HCT116 (cell line): ENCODE results near the gene NPTX1. TPM values are rescaled to one million over a fixed set of nuclear protein-coding genes. Genes with fewer than 3 reads are reported as not detected.

Experiments used
- ATAC-seq: fragments of 200-7000 bp; cut with Tn5 transposase; 2 replicates; pipeline ENCODE4 v1.9.1; 2020; ENCODE audit warnings: mild to moderate bottlenecking, moderate library complexity
- BruUV-seq: library from RNA; stranded (reverse); fragments of 400-500 nt; replicated peaks from 2 replicates; lab custom pipeline; 2021; lab: Mats Ljungman, UMichigan
- CTCF ChIA-PET: fragments of 300-600 bp; sonication (Branson Sonifier 250); formaldehyde crosslinking; loops from one replicate; lab custom pipeline; 2021; ENCODE audit warnings: antibody characterized with exemption; lab: Charles Lee
- POLR2A ChIA-PET: fragments of 300-600, 350-600 bp; sonication (Branson Sonifier 250); formaldehyde crosslinking; loops from one replicate; lab custom pipeline; 2021; ENCODE audit warnings: antibody characterized with exemption; lab: Charles Lee
- RAD21 ChIA-PET, 2 experiments: fragments of 300-600 bp; sonication (Branson Sonifier 250); formaldehyde crosslinking; loops; one replicate each; lab custom pipeline; 2023; ENCODE audit warnings: low total read pairs in 2 of 2; ENCODE audit not compliant: uncharacterized antibody in 2 of 2, unreplicated experiment in 2 of 2, low non-redundant PET in 1 of 2; lab: Charles Lee
- DNase-seq: peaks from one replicate; pipeline ENCODE4 v3.0.0-alpha.2; 2010; ENCODE audit warnings: low read depth, low spot score
- H2AFZ ChIP-seq: fragments of 200-600 bp; shearing (Covaris generic), sonication (generic); 2 replicates; pipeline ENCODE4 v1.6.1; 2017; ENCODE audit warnings: low read depth, mixed run types, mixed read lengths, antibody characterized with exemption, low read length; ENCODE audit not compliant: poor library complexity, severe bottlenecking
- H3K27ac ChIP-seq: 2 replicates; pipeline ENCODE4 v1.5.1; 2012; ENCODE audit warnings: low read depth, low read length
- H3K27me3 ChIP-seq: fragments of 200-600 bp; sonication (generic); 2 replicates; pipeline ENCODE4 v1.6.1; 2016; ENCODE audit warnings: mixed run types, low read length, mixed read lengths; ENCODE audit not compliant: insufficient read depth
- H3K36me3 ChIP-seq, 2 experiments: fragments of 200-500 bp in 1 of 2; fragments of 200-600 bp in 1 of 2; sonication (Bioruptor generic) in 1 of 2; sonication (generic) in 1 of 2; 2 replicates each; pipeline versions ENCODE4 v1.5.1 to v1.6.1; 2014 to 2016; ENCODE audit warnings: low read length in 2 of 2, inconsistent platforms in 1 of 2, mixed read lengths in 1 of 2, mixed run types in 1 of 2; ENCODE audit not compliant: insufficient read depth in 2 of 2, control insufficient read depth in 1 of 2
- H3K4me1 ChIP-seq, 2 experiments: fragments of 200-600 bp in 1 of 2; sonication (generic) in 1 of 2; 2 replicates each; pipeline versions ENCODE4 v1.5.1 to v1.6.1; 2012 to 2017; ENCODE audit warnings: low read length in 2 of 2, inconsistent platforms in 1 of 2, mild to moderate bottlenecking in 1 of 2, mixed read lengths in 1 of 2, mixed run types in 1 of 2, moderate library complexity in 1 of 2; ENCODE audit not compliant: insufficient read depth in 2 of 2, control insufficient read depth in 1 of 2
- H3K4me2 ChIP-seq: fragments of 200-600 bp; sonication (generic); 2 replicates; pipeline ENCODE4 v1.6.1; 2017; ENCODE audit warnings: mixed run types, low read length, mixed read lengths
- H3K4me3 ChIP-seq, 2 experiments: fragments of 200-600 bp in 1 of 2; sonication (generic) in 1 of 2; replicated peaks in 1 of 2; 2 replicates each; pipeline ENCODE4 v1.5.1; 2011 to 2016; ENCODE audit warnings: low read length in 2 of 2, control low read depth in 1 of 2, low read depth in 1 of 2, mild to moderate bottlenecking in 1 of 2, mixed read lengths in 1 of 2, mixed run types in 1 of 2
- H3K79me2 ChIP-seq: fragments of 200-600 bp; sonication (generic); 2 replicates; pipeline ENCODE4 v1.6.1; 2017; ENCODE audit warnings: mild to moderate bottlenecking, mixed run types, low read length, moderate library complexity, mixed read lengths; ENCODE audit not compliant: insufficient read depth
- H3K9ac ChIP-seq: fragments of 200-600 bp; sonication (generic); 2 replicates; pipeline ENCODE4 v1.6.1; 2016; ENCODE audit warnings: low read length, mixed read lengths
- H3K9me2 ChIP-seq: fragments of 200-600 bp; sonication (generic), shearing (Covaris generic); 2 replicates; pipeline ENCODE4 v1.6.1; 2017; ENCODE audit warnings: mixed run types, mild to moderate bottlenecking, moderate library complexity; ENCODE audit not compliant: insufficient read depth
- H3K9me3 ChIP-seq, 2 experiments: fragments of 200-500 bp in 1 of 2; fragments of 200-600 bp in 1 of 2; sonication (Bioruptor generic) in 1 of 2; sonication (generic) in 1 of 2; 2 replicates each; pipeline ENCODE4 v1.6.1; 2014 to 2017; ENCODE audit warnings: low read length in 2 of 2, mixed read lengths in 2 of 2, inconsistent platforms in 1 of 2, low read depth in 1 of 2, mild to moderate bottlenecking in 1 of 2, mixed run types in 1 of 2, moderate library complexity in 1 of 2; ENCODE audit not compliant: control insufficient read depth in 1 of 2, insufficient read depth in 1 of 2
- H4K20me1 ChIP-seq: fragments of 200-600 bp; sonication (generic), shearing (Covaris generic); 2 replicates; pipeline ENCODE4 v1.6.1; 2017; ENCODE audit warnings: mixed run types, mild to moderate bottlenecking, moderate library complexity; ENCODE audit not compliant: insufficient read depth
- ATF3 ChIP-seq: IDR thresholded peaks from 2 replicates; pipeline ENCODE4 v1.6.1; 2012
- CBX3 ChIP-seq: IDR thresholded peaks from 2 replicates; pipeline ENCODE4 v1.6.1; 2012; ENCODE audit warnings: low read depth
- CEBPB ChIP-seq: IDR thresholded peaks from 2 replicates; pipeline ENCODE4 v1.6.1; 2012; ENCODE audit warnings: low read depth
- CTCF ChIP-seq, 3 experiments: fragments of 200-600 bp in 1 of 3; sonication (generic) in 1 of 3; IDR thresholded peaks in 2 of 3; conservative IDR thresholded peaks in 1 of 3; 2 replicates each; pipeline ENCODE4 v1.5.1; 2012 to 2017; ENCODE audit warnings: low read depth in 2 of 3, low read length in 2 of 3, antibody characterized with exemption in 1 of 3, borderline replicate concordance in 1 of 3, control low read depth in 1 of 3, mild to moderate bottlenecking in 1 of 3, mixed read lengths in 1 of 3, mixed run types in 1 of 3, moderate library complexity in 1 of 3; ENCODE audit not compliant: insufficient read depth in 1 of 3
- ELF1 ChIP-seq: IDR thresholded peaks from 2 replicates; pipeline ENCODE4 v1.6.1; 2012; ENCODE audit warnings: low read depth, borderline replicate concordance
- FOSL1 ChIP-seq: IDR thresholded peaks from 2 replicates; pipeline ENCODE4 v1.6.1; 2012; ENCODE audit warnings: low read depth
- JUND ChIP-seq: IDR thresholded peaks from 2 replicates; pipeline ENCODE4 v1.6.1; 2012
- MAX ChIP-seq: IDR thresholded peaks from 2 replicates; pipeline ENCODE4 v1.6.1; 2012
- POLR2A ChIP-seq: IDR thresholded peaks from 2 replicates; pipeline ENCODE4 v1.7.0; 2011; ENCODE audit warnings: borderline replicate concordance; ENCODE audit not compliant: insufficient read depth, insufficient read length; ENCODE audit errors: extremely low read depth
- POLR2AphosphoS5 ChIP-seq: IDR thresholded peaks from 2 replicates; pipeline ENCODE4 v1.6.1; 2011; ENCODE audit warnings: mild to moderate bottlenecking, low read depth, low read length, moderate library complexity
- RAD21 ChIP-seq: IDR thresholded peaks from 2 replicates; pipeline ENCODE4 v1.6.1; 2012; ENCODE audit warnings: low read depth, mild to moderate bottlenecking
- SP1 ChIP-seq: IDR thresholded peaks from 2 replicates; pipeline ENCODE4 v1.6.1; 2012; ENCODE audit warnings: low read depth
- SRF ChIP-seq: IDR thresholded peaks from 2 replicates; pipeline ENCODE4 v1.6.1; 2012; ENCODE audit warnings: low read depth
- YY1 ChIP-seq: IDR thresholded peaks from 2 replicates; pipeline ENCODE4 v1.6.1; 2011; ENCODE audit warnings: low read length, low read depth, moderate library complexity, mild to moderate bottlenecking; ENCODE audit not compliant: insufficient replicate concordance; ENCODE audit errors: extremely low read depth
- ZBTB33 ChIP-seq: IDR thresholded peaks from 2 replicates; pipeline ENCODE4 v1.6.1; 2011; ENCODE audit warnings: mild to moderate bottlenecking, low read length, moderate library complexity; ENCODE audit not compliant: insufficient replicate concordance; ENCODE audit errors: extremely low read depth
- ZFX ChIP-seq: fragments of 450-650 bp; IDR thresholded peaks from 2 replicates; pipeline ENCODE4 v1.6.1; 2017
- intact Hi-C: fragments of 100-400 bp; cut with micrococcal nuclease; formaldehyde crosslinking; loops from 2 replicates; pipeline ENCODE4 v1.10.0; 2022
- total RNA-seq: library from RNA; stranded (reverse); gene quantifications from one replicate; pipeline ENCODE4 v1.2.1, GENCODE V29; 2021; ENCODE audit not compliant: unreplicated experiment

The NPTX1 gene
- total RNA-seq, 1 experiment from 2014 or later, result 0.15 TPM

- ChIA-PET POLR2A (no interaction called here), RAD21 (interaction anchor here in 1 of 2 experiments (0.7 kb wide), 1 partner anchor 54 kb away, joined by 3 read pairs; no protein-coding TSS in a partner anchor), CTCF (no interaction called here)
- Histone ChIP-seq H3K79me2 (no peaks in the 10 kb centered on the region), H3K4me3 (no peak overlapping the region), H3K9me3 (no peaks in the 10 kb centered on the region), H3K4me2 (peak overlapping the region; percentile 32), H4K20me1 (no peaks in the 10 kb centered on the region), H3K9ac (no peak overlapping the region), H3K27ac (no peak overlapping the region; the same call in 1 of the 2 replicates), H3K9me2 (no peaks in the 10 kb centered on the region), H2AFZ (no peak overlapping the region), H3K27me3 (no peaks in the 10 kb centered on the region), H3K4me1 (peaks cover 7 to 20% of the 10 kb centered on the region in 2 experiments; a peak in 3 of 4 replicates), H3K36me3 (no peaks in the 10 kb centered on the region)
- BruUV-seq, result no TSS peak
- ATAC-seq (0 out of 2 replicates have a peak, but pooled peaks have one; percentile 26), DNase-seq (no peak)
- no peak for TF ChIP-seq SP1
- TF ChIP-seq POLR2A, result no peak
- TF ChIP-seq ELF1, result no peak
- TF ChIP-seq ATF3, result no peak
- TF ChIP-seq CBX3, result no peak
- no peak for TF ChIP-seq ZFX
- no peak for TF ChIP-seq FOSL1
- no peak for TF ChIP-seq CEBPB
- intact Hi-C loops, result no loop called here
Measured at GRCh38 chr17:80481284-80482057, 5.1 kb upstream of the NPTX1 start.

GRCh38 chr17:80480248-80480647, 3.8 kb upstream of the NPTX1 start:
- H4K20me1 ChIP-seq, result no peaks in the 10 kb centered on the region
- no peaks in the 10 kb centered on the region for H3K9me2 ChIP-seq
- H2AFZ ChIP-seq, result no peak overlapping the region
- intact Hi-C loops, result no loop called here
- CTCF ChIA-PET, result no interaction called here
- H3K4me3 ChIP-seq, result no peak overlapping the region
- H3K9me3 ChIP-seq, result no peaks in the 10 kb centered on the region
- H3K9ac ChIP-seq, result no peak overlapping the region
- no peak for DNase-seq
- no peak overlapping the region for H3K4me2 ChIP-seq
- POLR2A ChIA-PET, result no interaction called here
- H3K27ac ChIP-seq, result no peak overlapping the region
- BruUV-seq, result no TSS peak
- RAD21 ChIA-PET, result no interaction called here
- H3K79me2 ChIP-seq, result no peaks in the 10 kb centered on the region
- no peak for ATAC-seq
- no peaks in the 10 kb centered on the region for H3K27me3 ChIP-seq
- H3K4me1 ChIP-seq, result peaks cover 7 to 21% of the 10 kb centered on the region in 2 experiments; a peak in 3 of 4 replicates
- no peaks in the 10 kb centered on the region for H3K36me3 ChIP-seq
- no peak for TF ChIP-seq POLR2AphosphoS5
- TF ChIP-seq FOSL1, result no peak
- no peak for TF ChIP-seq YY1
- TF ChIP-seq JUND, result no peak
- TF ChIP-seq ZFX, result no peak
- no peak for TF ChIP-seq MAX
- no peak for TF ChIP-seq CEBPB
- no peak for TF ChIP-seq ZBTB33
- TF ChIP-seq CTCF (IDR thresholded peaks at IDR 0.05 in 2 of 3, conservative IDR thresholded peaks at IDR 0.05 in 1 of 3; ENCODE audit: borderline replicate concordance in 1 of 3, insufficient read depth in 1 of 3, low read depth in 2 of 3, low read length in 2 of 3), result no peak
- TF ChIP-seq CBX3, result no peak
- no peak for TF ChIP-seq POLR2A
- TF ChIP-seq RAD21, result no peak
- no peak for TF ChIP-seq SRF
